Vagina (tissue), 2 donors: ENCODE data around the gene RNF224. TPM values are rescaled to one million over a fixed set of nuclear protein-coding genes. Genes with fewer than 3 reads are reported as not detected.

Experiments
- DNase-seq, 2 donors: peaks; one replicate each; pipeline ENCODE4 v3.0.0-alpha.2; 2017; ENCODE audit errors: extremely low spot score in 2 of 2
- H3K27ac ChIP-seq: fragments of 200-600 bp; sonication (generic); one replicate; pipeline ENCODE4 v1.5.1; 2019
- H3K27me3 ChIP-seq: fragments of 200-600 bp; sonication (generic); one replicate; pipeline ENCODE4 v1.5.1; 2019
- H3K36me3 ChIP-seq, 2 donors: fragments of 200-600 bp; sonication (generic); one replicate each; pipeline ENCODE4 v1.5.1; 2017 to 2019
- H3K4me1 ChIP-seq: fragments of 200-600 bp; sonication (generic); one replicate; pipeline ENCODE4 v1.5.1; 2019
- H3K4me3 ChIP-seq, 2 donors: fragments of 200-600 bp; sonication (generic); 1 replicate in 1 of 2; 2 replicates in 1 of 2; pipeline ENCODE4 v1.5.1; 2016 to 2019
- H3K9me3 ChIP-seq: fragments of 200-600 bp; sonication (generic); one replicate; pipeline ENCODE4 v1.5.1; 2019
- CTCF ChIP-seq, 3 experiments: fragments of 450-650 bp in 2 of 3; fragments of 200-600 bp in 1 of 3; sonication (generic) in 1 of 3; IDR thresholded peaks; one replicate each; pipeline ENCODE4 v1.5.1; 2017 to 2019; ENCODE audit warnings: antibody characterized with exemption in 3 of 3, mild to moderate bottlenecking in 2 of 3, moderate library complexity in 2 of 3
- POLR2A ChIP-seq, 2 donors: fragments of 450-650 bp; IDR thresholded peaks; one replicate each; pipeline ENCODE4 v1.6.1; 2017; ENCODE audit warnings: antibody characterized with exemption in 2 of 2, mild to moderate bottlenecking in 2 of 2, moderate library complexity in 2 of 2
- POLR2AphosphoS5 ChIP-seq, 2 donors: sonication (generic); formaldehyde crosslinking; IDR thresholded peaks; one replicate each; pipeline ENCODE4 v1.9.0; 2017; ENCODE audit warnings: antibody characterized with exemption in 2 of 2, mild to moderate bottlenecking in 2 of 2, low read depth in 1 of 2; ENCODE audit not compliant: insufficient read depth in 1 of 2
- intact Hi-C: fragments of 100-400 bp; cut with DNase I; formaldehyde crosslinking; loops from one replicate; pipeline ENCODE4 v1.15.1; 2023
- total RNA-seq: library from RNA; depleted of rRNA; stranded (reverse); fragments of >200 nt; gene quantifications from one replicate; pipeline ENCODE4 v1.2.3, GENCODE V29; 2016

The RNF224 gene
- 0.74 TPM for total RNA-seq

- H3K4me1 ChIP-seq: peaks cover 29% of the 10 kb centered on the region
- no peaks in the 10 kb centered on the region for H3K36me3 ChIP-seq
- intact Hi-C loops: loop anchor here (1.0 to 5.0 kb wide), 3 partner anchors 35 to 130 kb away; no protein-coding TSS in a partner anchor
- TF ChIP-seq CTCF (IDR thresholded peaks at IDR 0.05) (peak; percentile 57 to 76 (median 60)), POLR2AphosphoS5 (IDR thresholded peaks at IDR 0.05; ENCODE audit: insufficient read depth in 1 of 2, low read depth in 1 of 2) (peak in 1 of 2 donors; percentile 23), POLR2A (IDR thresholded peaks at IDR 0.05) (no peak)
- H3K27ac ChIP-seq: no peak within 1 kb of the TSS
- H3K4me3 ChIP-seq: peak within 1 kb of the TSS in 1 of 2 donors; percentile 26
- no peaks in the 10 kb centered on the region for H3K27me3 ChIP-seq
- DNase-seq: no peak
- H3K9me3 ChIP-seq: no peaks in the 10 kb centered on the region
These were observed at the start of gene RNF224 for GRCh38 chr9:137227054-137227852. TSS of gene RNF224 (plus strand) at chr9:137227502. CDS start at chr9:137228336, 834 bp downstream.

- no peak for DNase-seq
- Histone ChIP-seq H3K27ac (no peak overlapping the region), H3K4me1 (peaks cover 13% of the 10 kb centered on the region), H3K9me3 (no peaks in the 10 kb centered on the region), H3K27me3 (no peaks in the 10 kb centered on the region), H3K4me3 (no peak overlapping the region), H3K36me3 (peaks cover 0 to 47% of the 10 kb centered on the region in 2 donors)
- TF ChIP-seq POLR2A (IDR thresholded peaks at IDR 0.05) (no peak), CTCF (IDR thresholded peaks at IDR 0.05) (no peak), POLR2AphosphoS5 (IDR thresholded peaks at IDR 0.05; ENCODE audit: insufficient read depth in 1 of 2, low read depth in 1 of 2) (no peak)
- intact Hi-C loops: no loop called here
These were observed 48.9 kb upstream of the RNF224 start for GRCh38 chr9:137178201-137178938.

- Histone ChIP-seq H3K27me3 (no peaks in the 10 kb centered on the region), H3K27ac (no peak overlapping the region), H3K4me3 (no peak overlapping the region), H3K9me3 (no peaks in the 10 kb centered on the region), H3K36me3 (peaks cover 0 to 54% of the 10 kb centered on the region in 2 donors), H3K4me1 (peaks cover 13% of the 10 kb centered on the region)
- intact Hi-C loops: no loop called here
- TF ChIP-seq CTCF (IDR thresholded peaks at IDR 0.05) (no peak), POLR2A (IDR thresholded peaks at IDR 0.05) (no peak), POLR2AphosphoS5 (IDR thresholded peaks at IDR 0.05; ENCODE audit: insufficient read depth in 1 of 2, low read depth in 1 of 2) (no peak)
- no peak for DNase-seq
These were observed 48.2 kb upstream of the RNF224 start for GRCh38 chr9:137178939-137179630.

- intact Hi-C loops: no loop called here
These were observed 47.5 kb upstream of the RNF224 start for GRCh38 chr9:137179761-137180160.

More at GRCh38 chr9:137179761-137180160, 47.5 kb upstream of the RNF224 start:
- Histone ChIP-seq H3K4me1 (peaks cover 9% of the 10 kb centered on the region), H3K27me3 (no peaks in the 10 kb centered on the region), H3K36me3 (peaks cover 0 to 55% of the 10 kb centered on the region in 2 donors), H3K27ac (no peak overlapping the region), H3K9me3 (no peaks in the 10 kb centered on the region), H3K4me3 (no peak overlapping the region)
- TF ChIP-seq CTCF (IDR thresholded peaks at IDR 0.05) (no peak), POLR2A (IDR thresholded peaks at IDR 0.05) (no peak), POLR2AphosphoS5 (IDR thresholded peaks at IDR 0.05; ENCODE audit: insufficient read depth in 1 of 2, low read depth in 1 of 2) (no peak)
- no peak for DNase-seq
